Stomach smooth muscle (tissue), 2 donors: ENCODE data around the gene ZMAT3.

ENCODE experiments used
- H3K27ac ChIP-seq: one replicate; pipeline ENCODE4 v1.7.0; 2013; ENCODE audit warnings: mild to moderate bottlenecking, low read length, inconsistent platforms
- H3K27me3 ChIP-seq, 2 donors: one replicate each; pipeline ENCODE4 v1.7.0; 2013; ENCODE audit warnings: low read length in 2 of 2; ENCODE audit not compliant: insufficient read depth in 2 of 2, control insufficient read depth in 1 of 2
- H3K36me3 ChIP-seq, 2 donors: one replicate each; pipeline ENCODE4 v1.7.0; 2013; ENCODE audit warnings: low read length in 2 of 2; ENCODE audit not compliant: control insufficient read depth in 2 of 2, insufficient read depth in 2 of 2
- H3K4me1 ChIP-seq: one replicate; pipeline ENCODE4 v1.7.0; 2013; ENCODE audit warnings: low read length; ENCODE audit not compliant: control insufficient read depth, insufficient read depth
- H3K4me3 ChIP-seq, 2 donors: one replicate each; pipeline ENCODE4 v1.7.0; 2013; ENCODE audit warnings: low read length in 2 of 2
- H3K9ac ChIP-seq, 2 donors: one replicate each; pipeline ENCODE4 v1.7.0; 2013; ENCODE audit warnings: low read length in 2 of 2, mild to moderate bottlenecking in 1 of 2
- H3K9me3 ChIP-seq, 2 donors: one replicate each; pipeline ENCODE4 v1.7.0; 2013; ENCODE audit warnings: low read length in 2 of 2; ENCODE audit not compliant: control insufficient read depth in 2 of 2
- donor health status: healthy.
- donor health status: Pancreatic carcinoma.

Gene ZMAT3

GRCh38 chr3:179091113-179091512 is 19.5 kb upstream of the ZMAT3 start:
- Histone ChIP-seq H3K27ac (no peak overlapping the region), H3K27me3 (no peaks in the 10 kb centered on the region), H3K9ac (no peak overlapping the region), H3K4me3 (no peak overlapping the region), H3K4me1 (no peaks in the 10 kb centered on the region), H3K36me3 (no peaks in the 10 kb centered on the region), H3K9me3 (no peaks in the 10 kb centered on the region)

GRCh38 chr3:179088306-179088705 is 16.7 kb upstream of the ZMAT3 start:
- Histone ChIP-seq H3K36me3 (no peaks in the 10 kb centered on the region), H3K27me3 (no peaks in the 10 kb centered on the region), H3K9ac (no peak overlapping the region)

GRCh38 chr3:179083977-179084376 is 12.4 kb upstream of the ZMAT3 start:
- H3K4me1 ChIP-seq, result no peaks in the 10 kb centered on the region
- no peak overlapping the region for H3K9ac ChIP-seq
- H3K27me3 ChIP-seq, result no peaks in the 10 kb centered on the region
- no peak overlapping the region for H3K27ac ChIP-seq
- no peaks in the 10 kb centered on the region for H3K36me3 ChIP-seq
- H3K9me3 ChIP-seq, result no peaks in the 10 kb centered on the region
- H3K4me3 ChIP-seq, result no peak overlapping the region

More at GRCh38 chr3:179088306-179088705, 16.7 kb upstream of the ZMAT3 start:
- H3K4me1 ChIP-seq, result no peaks in the 10 kb centered on the region
- no peak overlapping the region for H3K4me3 ChIP-seq
- no peaks in the 10 kb centered on the region for H3K9me3 ChIP-seq
- no peak overlapping the region for H3K27ac ChIP-seq

DNA sequence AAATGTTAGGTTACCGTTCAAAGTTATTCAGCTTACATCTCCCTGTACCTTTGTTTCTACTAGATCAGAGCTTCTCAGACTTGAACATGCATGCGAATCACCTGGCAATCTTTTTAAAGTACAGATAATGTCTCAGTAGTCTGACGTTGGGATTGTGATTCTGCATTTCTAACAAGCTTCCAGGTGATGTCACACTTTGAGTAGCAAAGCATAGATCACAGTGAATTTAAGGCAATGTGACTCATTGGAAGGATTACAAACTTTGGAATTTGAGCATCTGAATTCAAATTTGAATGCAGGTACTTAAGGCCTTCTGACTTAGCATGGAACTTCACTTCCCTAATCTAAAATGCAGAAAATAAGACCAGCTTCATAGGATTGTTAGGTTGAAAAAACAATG is 10.8 kb upstream of the ZMAT3 start:
- no peaks in the 10 kb centered on the region for H3K9me3 ChIP-seq

GRCh38 chr3:179081885-179082284 is 10.3 kb upstream of the ZMAT3 start:
- Histone ChIP-seq H3K36me3 (no peaks in the 10 kb centered on the region), H3K4me3 (no peak overlapping the region), H3K9ac (no peak overlapping the region), H3K27ac (no peak overlapping the region), H3K9me3 (no peaks in the 10 kb centered on the region), H3K4me1 (no peaks in the 10 kb centered on the region), H3K27me3 (no peaks in the 10 kb centered on the region)

More for the DNA sequence above, 10.8 kb upstream of the ZMAT3 start:
- Histone ChIP-seq H3K27ac (no peak overlapping the region), H3K27me3 (no peaks in the 10 kb centered on the region), H3K9ac (no peak overlapping the region), H3K4me3 (no peak overlapping the region), H3K4me1 (no peaks in the 10 kb centered on the region), H3K36me3 (no peaks in the 10 kb centered on the region)

DNA sequence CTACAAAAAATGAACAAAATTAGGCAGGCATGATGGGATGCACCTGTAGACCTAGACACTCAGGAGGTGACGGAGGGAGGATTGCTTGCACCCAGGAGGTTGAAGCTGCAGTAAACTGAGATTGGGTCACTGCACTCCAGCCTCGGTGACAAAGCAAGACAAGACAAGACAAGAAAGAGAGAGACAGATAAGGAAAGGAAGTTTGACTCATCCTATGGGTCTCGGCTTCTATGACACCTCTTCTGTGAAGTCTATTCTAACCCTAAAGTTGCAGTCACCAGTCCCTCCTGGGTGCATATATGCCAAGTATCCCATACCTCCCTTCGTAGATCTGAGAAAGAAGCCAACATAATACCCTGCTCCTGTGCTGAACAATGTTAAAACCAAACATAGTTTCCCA is 7.9 kb upstream of the ZMAT3 start:
- Histone ChIP-seq H3K27ac (no peak overlapping the region), H3K9me3 (no peaks in the 10 kb centered on the region), H3K4me1 (no peaks in the 10 kb centered on the region), H3K9ac (no peak overlapping the region), H3K4me3 (no peak overlapping the region), H3K36me3 (no peaks in the 10 kb centered on the region), H3K27me3 (no peaks in the 10 kb centered on the region)

DNA sequence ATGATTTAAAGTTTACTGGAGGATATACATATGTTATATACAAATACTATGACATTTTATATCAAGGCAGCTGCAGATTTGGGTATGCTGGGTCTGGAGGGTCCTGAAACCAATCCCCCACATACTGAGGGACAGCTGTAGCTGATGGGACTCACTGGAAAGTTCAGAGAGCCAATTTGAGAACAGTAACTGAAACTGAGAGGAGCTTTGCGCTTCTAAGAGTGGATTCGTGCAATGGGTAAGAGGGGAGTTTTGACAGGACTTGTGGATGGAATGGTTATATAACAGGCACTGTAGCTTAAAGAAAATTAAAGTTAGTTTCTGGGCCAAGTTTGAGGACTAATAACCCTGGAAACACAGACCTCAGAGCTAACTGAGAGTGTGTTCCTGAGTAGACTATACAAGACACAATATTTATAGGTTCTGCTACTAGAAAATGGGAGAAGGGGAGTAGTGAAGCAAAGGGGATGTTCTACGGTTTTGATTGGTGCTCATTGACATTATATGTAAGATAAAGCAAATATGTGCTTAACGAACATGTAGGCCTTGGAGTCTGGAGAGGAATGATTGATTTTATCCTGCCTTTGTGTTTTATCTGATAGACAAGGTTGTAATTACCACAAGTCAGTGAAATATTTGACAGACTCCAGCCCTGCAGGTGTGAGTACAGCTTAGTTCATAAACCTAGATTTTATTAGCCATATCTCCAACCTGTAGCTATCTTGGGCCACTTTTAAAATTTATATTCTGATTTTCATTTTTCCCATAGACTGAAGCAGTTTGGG is 4.8 kb upstream of the ZMAT3 start:
- no peaks in the 10 kb centered on the region for H3K9me3 ChIP-seq
- no peak overlapping the region for H3K27ac ChIP-seq
- no peaks in the 10 kb centered on the region for H3K27me3 ChIP-seq
- H3K4me3 ChIP-seq, result no peak overlapping the region
- no peaks in the 10 kb centered on the region for H3K36me3 ChIP-seq
- H3K9ac ChIP-seq, result no peak overlapping the region
- peaks cover 5% of the 10 kb centered on the region for H3K4me1 ChIP-seq

DNA sequence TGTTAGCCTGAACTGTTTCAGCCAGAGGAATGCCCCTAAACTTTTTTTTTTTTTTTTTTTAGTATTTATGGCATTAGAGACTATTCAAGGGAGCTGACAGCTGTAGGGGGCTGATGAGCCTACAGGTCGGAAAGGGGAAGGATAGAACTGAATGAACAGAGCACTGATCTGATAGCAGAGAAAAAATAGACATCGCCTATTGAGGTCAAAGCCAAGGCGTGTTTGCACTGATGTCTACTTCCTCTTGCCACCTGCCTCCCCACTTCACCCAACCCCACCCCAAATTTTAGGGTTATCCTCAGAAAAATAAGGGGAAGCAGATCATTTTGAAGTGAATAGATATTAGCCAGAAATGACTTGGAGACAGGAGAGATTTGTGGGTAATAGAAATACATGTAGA is 3.0 kb upstream of the ZMAT3 start:
- peaks cover 5% of the 10 kb centered on the region for H3K4me1 ChIP-seq
- H3K9ac ChIP-seq, result no peak overlapping the region
- H3K9me3 ChIP-seq, result no peaks in the 10 kb centered on the region
- H3K4me3 ChIP-seq, result no peak overlapping the region
- H3K27ac ChIP-seq, result no peak overlapping the region
- no peaks in the 10 kb centered on the region for H3K27me3 ChIP-seq
- H3K36me3 ChIP-seq, result no peaks in the 10 kb centered on the region

DNA sequence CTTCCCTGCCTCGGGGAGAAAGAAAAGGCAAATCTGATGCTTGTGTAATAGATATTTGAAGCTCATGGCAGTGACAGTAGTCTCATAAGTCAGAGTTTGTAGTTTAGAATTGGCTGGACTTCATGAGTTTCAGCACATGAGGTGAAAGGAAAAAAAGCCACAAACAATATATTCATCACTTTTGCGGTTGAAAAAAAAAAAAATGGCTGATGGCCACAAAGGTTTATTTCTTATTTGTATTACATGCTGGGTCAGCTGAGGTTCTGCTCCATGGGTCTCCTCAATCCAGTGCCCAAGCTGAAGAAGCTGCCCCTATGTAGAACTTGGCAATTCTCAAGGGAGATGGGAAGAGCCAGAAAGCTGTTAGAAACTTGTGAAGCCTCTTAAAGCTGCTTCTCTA is 2.2 kb upstream of the ZMAT3 start:
- no peaks in the 10 kb centered on the region for H3K9me3 ChIP-seq
- no peaks in the 10 kb centered on the region for H3K27me3 ChIP-seq
- H3K4me1 ChIP-seq, result peaks cover 5% of the 10 kb centered on the region
- no peak overlapping the region for H3K4me3 ChIP-seq
- H3K9ac ChIP-seq, result no peak overlapping the region
- no peak overlapping the region for H3K27ac ChIP-seq
- no peaks in the 10 kb centered on the region for H3K36me3 ChIP-seq

DNA sequence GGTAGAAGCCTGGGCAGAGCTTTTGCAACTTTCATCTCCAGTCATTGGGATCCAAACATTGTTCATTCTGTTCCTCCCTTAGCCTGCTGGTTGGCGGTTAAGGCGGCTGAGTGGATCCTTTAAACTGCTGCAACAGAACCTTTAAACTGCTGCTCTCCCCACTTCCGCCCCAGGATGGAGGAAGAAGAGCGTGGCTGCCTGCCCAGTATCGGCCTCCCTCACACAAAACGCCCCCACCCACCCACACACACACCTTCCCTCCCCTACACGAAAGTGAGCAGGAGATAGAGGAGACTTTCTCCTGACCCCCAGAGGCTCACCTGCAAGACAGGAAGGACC is 460 bp upstream of the ZMAT3 start:
- peak overlapping the region; percentile 94 to 98 for H3K4me3 ChIP-seq
- peaks cover 5% of the 10 kb centered on the region for H3K4me1 ChIP-seq
- H3K9me3 ChIP-seq, result no peaks in the 10 kb centered on the region
- H3K9ac ChIP-seq, result peak overlapping the region; percentile 87 to 90
- H3K27ac ChIP-seq, result peak overlapping the region; percentile 87
- peaks cover 0 to 4% of the 10 kb centered on the region in 2 donors for H3K36me3 ChIP-seq
- H3K27me3 ChIP-seq, result no peaks in the 10 kb centered on the region

- Histone ChIP-seq H3K9me3 (no peaks in the 10 kb centered on the region), H3K36me3 (peaks cover 4 to 5% of the 10 kb centered on the region in 2 donors), H3K4me3 (peak overlapping the region; percentile 94 to 98), H3K27ac (peak overlapping the region; percentile 87), H3K4me1 (peaks cover 5% of the 10 kb centered on the region), H3K27me3 (no peaks in the 10 kb centered on the region), H3K9ac (peak overlapping the region; percentile 87 to 90)
These were observed 634 bp downstream of the ZMAT3 start for GRCh38 chr3:179071027-179071322.
